Stimulated activated CD8-positive, alpha-beta memory T cell treated with anti-CD3 and anti-CD28 coated beads, Interleukin-15, amount 100 ng/mL, for 4 hours (primary cell): ENCODE results near the gene ZSWIM8.
"Not testable (repeated sequence)": the region's sequence is repeated elsewhere in the genome, so short reads cannot be mapped to it uniquely, and the experiment has no call there.

Experiments
- DNase-seq, 2 donors: peaks; one replicate each; pipeline ENCODE4 v3.0.0-alpha.2; 2020; ENCODE audit warnings: low read depth in 2 of 2

Gene ZSWIM8

GRCh38 chr10:73785211-73785720 is at the start of gene ZSWIM8:
Gene ZSWIM8, plus strand, starts transcription at chr10:73785606. Its CDS starts 273 bp downstream, at chr10:73785879.
- peak; percentile 71 to 72 for DNase-seq

DNA sequence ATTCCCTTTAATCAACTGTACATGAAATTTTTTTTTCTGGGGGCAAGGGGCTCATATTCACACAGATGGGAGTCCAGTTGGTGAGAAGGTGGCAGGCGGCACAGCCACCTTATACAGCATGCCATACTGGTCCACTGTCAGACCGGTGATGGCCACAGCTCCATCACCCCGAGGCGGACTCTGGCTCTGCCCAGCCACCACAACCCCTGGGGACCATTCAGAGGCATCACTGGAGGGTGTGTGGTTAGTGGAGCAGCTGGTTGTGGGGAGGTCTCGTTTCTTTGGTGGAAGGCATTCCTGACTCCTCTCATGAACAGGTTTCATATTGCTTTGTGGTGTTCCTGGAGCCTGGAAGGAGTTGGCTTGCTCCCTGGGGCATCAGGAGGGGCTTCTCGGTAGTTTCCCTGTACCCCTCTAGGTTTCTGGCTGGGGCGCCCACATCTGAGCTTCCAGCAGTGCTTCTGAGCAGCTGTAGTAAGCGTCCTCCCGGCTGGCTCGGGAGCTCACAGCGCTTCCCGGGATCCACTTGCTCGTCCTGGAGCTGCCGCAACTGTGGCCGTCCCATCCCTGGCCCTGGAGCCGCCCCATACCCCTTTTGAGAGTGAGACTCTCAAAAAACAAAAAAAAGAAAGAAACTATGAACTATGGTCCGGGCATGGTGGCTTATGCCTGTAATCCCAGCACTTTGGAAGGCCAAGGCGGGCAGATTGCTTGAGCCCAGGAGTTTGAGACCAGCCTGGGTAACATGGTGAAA is 44.7 kb upstream of the ZSWIM8 start:
- not testable (repeated sequence) for DNase-seq

GRCh38 chr10:73742454-73742734 is 43.0 kb upstream of the ZSWIM8 start:
- no peak for DNase-seq

DNA sequence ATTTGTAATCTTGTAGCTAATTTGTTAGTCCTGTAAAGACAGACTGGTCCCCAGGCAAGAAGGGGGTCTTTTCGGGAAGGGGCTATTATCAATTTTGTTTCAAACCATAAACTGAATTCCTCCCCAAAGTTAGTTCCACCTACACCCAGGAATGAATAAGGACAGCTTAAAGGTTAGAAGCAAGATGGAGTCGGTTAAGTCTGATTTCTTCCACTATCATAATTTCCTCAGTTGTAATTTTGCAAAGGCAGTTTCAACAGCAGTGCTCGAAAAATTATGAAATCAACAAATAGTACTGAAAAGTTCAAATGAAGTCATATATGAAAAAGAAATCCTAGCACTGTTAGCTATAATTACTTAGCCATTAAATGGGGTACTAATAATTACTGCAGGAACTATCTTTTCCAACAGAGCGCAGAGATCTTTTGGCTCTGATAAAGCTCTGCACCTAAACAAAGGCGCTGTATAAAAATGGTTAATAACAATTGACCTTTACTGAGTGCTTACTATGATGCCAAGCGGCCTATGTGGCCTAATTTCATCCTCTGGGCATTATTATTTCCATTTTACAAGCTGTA is 42.0 kb upstream of the ZSWIM8 start:
- DNase-seq: no peak

- DNase-seq: peak; percentile 87 to 92
Measured at GRCh38 chr10:73743905-73744663, 41.3 kb upstream of the ZSWIM8 start, which contains the start of gene SEC24C. Gene SEC24C, plus strand, starts transcription at chr10:73744372. Its CDS starts 2,461 bp downstream, at chr10:73746833.

GRCh38 chr10:73744664-73744975 is 40.8 kb upstream of the ZSWIM8 start:
- DNase-seq: peak in 1 of 2 donors; percentile 39

GRCh38 chr10:73746721-73747120 is 38.7 kb upstream of the ZSWIM8 start:
- DNase-seq: no peak

GRCh38 chr10:73750819-73751218 is 34.6 kb upstream of the ZSWIM8 start:
- no peak for DNase-seq

DNA sequence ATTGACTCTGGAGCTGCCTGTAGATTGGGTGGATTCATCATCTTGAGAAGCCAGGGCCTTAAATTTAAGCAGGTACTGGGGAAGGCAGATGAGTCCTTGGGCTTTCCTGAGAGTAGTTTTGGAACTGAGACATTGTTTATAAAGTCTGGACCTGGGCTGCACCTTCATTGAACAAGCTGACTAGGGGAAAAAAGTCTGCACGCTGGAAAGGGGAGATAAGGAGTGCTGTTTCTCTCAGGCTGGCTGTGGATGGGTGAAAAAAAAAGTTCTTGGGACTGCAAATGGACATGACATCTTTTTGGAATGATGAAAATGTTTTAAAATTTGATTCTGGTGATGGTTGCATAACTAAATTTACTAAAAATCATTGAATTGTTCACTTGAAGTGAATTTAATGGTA is 29.2 kb upstream of the ZSWIM8 start:
- no peak for DNase-seq

DNA sequence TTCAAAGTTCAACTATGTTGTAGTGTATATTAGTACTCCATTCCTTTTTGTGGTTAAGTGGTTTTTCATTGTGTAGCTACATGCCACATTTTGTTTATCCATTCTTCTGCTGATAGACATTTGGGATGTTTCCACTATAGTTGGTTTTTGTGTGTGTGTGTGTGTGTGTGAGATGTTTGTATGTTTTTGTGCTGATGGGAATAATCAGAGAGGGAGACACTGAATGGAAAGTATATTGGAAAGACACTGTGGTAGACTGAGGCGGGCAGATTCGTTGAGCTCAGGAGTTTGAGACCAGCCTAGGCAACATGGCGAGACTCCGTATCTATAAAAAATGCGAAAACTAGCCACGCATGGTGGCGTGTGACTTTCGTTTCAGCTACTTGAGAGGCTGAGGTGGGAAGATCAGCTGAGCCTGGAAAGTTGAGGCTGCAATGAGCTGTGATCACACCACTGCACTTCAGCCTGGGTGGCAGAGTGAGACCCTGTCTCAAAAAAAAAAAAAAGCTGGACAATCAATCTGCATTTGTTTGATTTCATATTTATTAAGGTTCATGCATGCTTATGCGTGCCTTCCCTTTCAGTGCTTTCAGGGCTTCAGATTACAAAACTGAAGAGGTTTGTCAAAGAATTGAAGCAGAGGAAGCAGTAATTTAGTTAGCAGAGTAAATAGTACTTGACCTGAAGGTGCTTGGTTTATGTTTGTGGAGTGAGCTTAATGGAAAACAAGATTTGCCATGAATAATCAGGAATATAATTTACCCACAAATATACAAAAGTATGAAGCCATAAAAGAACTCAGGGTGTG is 26.5 kb upstream of the ZSWIM8 start:
- DNase-seq: no peak

GRCh38 chr10:73759512-73760115 is 25.8 kb upstream of the ZSWIM8 start:
- no peak for DNase-seq

DNA sequence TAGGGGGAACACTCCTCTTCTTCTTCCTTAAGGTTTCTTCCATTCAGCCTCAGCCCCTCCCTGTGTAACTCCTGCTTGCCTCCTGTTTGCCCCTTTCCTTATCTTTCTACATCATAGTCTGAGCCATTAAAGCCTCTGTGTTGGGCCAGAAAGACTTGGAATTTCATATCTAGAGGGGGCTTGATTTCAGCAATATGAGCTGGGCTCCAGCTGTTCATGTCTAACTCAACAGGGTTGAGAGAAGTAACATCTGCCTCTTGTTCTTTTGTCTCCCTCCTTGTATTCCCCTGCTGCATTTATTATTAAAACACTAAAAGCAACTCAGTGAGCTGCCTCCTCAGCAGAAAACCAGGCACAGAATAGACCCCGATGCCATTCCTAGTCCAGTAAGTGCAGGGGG is 23.6 kb upstream of the ZSWIM8 start:
- DNase-seq: no peak

- DNase-seq: no peak
Measured at GRCh38 chr10:73762915-73763314, 22.5 kb upstream of the ZSWIM8 start.

- DNase-seq: no peak
Measured at GRCh38 chr10:73763343-73763742, 22.1 kb upstream of the ZSWIM8 start.

DNA sequence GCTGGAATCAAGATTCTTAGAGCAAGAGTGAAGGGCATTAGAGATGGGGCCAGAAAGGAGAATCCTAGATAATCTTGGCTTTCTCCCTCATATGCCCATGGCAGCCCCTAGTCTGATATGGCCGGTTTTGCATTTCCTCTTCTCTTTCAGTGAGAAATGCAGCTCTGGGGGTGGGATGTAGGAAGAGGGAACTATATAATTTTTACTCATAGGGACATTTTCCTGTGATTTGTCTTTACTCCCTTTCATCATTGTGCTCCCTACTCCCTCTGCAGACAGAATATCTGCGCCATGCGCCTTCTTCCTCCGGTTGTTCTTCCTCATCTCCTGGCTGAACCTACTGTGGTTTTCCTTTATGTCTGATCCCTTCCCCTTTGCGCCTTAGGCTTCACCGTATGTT is 20.3 kb upstream of the ZSWIM8 start:
- DNase-seq: no peak

DNA sequence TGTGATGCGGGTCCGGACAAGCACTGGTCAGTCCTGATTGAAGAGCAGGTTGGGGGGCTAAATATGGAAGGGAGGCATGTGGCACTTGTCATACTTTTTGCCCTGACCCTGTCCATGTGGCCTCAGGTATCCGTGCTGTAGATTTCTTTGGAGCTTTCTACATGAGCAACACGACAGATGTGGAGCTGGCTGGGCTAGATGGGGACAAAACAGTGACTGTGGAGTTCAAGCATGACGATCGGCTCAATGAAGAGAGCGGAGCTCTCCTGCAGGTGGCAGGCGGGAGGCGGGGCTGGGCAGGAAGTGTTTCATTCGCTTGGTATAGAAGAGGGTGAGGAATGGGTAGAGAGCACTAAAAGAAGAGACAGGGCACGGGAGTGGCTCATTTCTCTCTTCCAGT is 16.5 kb upstream of the ZSWIM8 start:
- DNase-seq: no peak

DNA sequence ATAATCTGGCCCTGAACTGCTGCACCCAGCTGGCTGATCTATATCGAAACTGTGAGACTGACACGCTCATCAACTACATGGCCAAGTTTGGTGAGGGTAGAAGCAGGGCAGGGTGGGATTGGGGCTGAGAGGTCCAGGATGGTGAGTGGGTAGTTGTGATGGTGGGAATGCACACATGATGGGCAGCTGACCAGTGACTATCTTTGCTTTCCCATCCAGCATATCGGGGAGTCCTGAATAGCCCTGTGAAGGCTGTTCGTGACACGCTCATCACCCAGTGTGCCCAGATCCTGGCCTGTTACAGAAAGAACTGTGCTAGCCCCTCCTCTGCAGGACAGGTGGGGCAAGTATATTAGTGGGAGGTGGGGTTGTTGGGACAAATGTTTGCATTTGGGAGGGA is 16.0 kb upstream of the ZSWIM8 start:
- DNase-seq: no peak

DNA sequence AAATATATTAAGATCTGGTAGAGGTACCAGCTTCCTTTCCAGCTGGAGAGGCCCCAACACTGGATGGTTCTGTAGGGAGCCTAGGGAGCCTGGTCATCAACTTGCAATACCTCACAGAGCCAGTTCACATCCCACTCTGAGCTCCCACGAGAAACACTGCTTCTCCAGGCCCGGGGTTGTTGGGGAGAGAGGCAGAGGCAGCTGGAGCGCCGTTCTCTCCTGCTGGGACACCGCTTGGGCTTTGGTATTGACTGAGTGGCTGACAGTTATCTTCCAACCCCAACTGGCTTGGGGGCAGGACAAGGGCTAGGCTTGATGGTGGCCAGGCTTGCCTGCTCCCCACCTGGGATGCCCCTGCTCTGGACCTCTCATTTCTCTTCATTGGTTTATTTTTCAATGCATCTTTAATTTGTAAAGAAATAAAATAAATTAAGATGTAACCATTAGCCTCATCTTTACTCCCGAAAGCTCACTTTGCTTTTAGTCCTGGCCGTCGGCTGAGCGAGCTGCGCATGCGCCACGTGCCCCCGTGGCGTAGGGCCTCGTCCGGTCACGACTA is 13.6 kb upstream of the ZSWIM8 start:
- peak in 1 of 2 donors; percentile 57 for DNase-seq

- DNase-seq: peak; percentile 68 to 72
Measured at GRCh38 chr10:73772281-73773151, 12.9 kb upstream of the ZSWIM8 start.

DNA sequence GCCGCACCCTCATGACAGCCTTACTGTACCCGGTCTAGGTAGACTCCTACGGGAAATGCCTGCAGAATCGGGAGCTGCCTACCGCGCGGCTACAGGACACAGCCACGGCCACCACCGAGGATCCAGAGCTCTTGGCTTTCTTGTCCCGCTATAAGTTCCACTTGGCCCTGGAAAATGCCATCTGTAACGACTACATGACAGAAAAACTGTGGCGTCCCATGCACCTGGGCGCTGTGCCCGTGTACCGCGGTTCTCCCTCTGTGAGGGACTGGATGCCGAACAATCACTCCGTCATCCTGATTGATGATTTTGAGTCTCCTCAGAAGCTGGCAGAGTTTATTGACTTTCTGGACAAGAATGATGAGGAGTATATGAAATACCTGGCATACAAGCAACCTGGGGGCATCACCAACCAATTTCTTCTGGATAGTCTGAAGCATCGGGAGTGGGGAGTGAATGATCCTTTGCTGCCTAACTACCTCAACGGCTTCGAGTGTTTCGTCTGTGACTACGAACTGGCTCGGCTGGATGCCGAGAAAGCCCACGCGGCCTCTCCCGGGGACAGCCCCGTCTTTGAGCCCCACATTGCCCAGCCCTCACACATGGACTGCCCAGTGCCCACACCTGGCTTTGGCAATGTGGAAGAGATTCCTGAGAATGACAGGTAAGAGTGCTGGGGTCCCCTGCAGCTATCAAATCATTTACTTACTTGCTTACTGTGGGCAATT is 12.1 kb upstream of the ZSWIM8 start:
- DNase-seq: no peak
